Naive thymus-derived CD4-positive, alpha-beta T cell (primary cell): ENCODE measurements around the gene MPO. TPM values are rescaled to one million over a fixed set of nuclear protein-coding genes. Genes with fewer than 3 reads are reported as not detected.

Source experiments
- ATAC-seq: fragments of 150-1000 bp; cut with Tn5 transposase; 2 replicates; pipeline ENCODE4 v1.10.0; 2021; ENCODE audit warnings: mild to moderate bottlenecking, moderate library complexity
- CTCF ChIA-PET: fragments of 350-600 bp; sonication (Branson Sonifier 250); formaldehyde crosslinking; loops from one replicate; lab custom pipeline; 2021; ENCODE audit warnings: antibody characterized with exemption; lab: Charles Lee
- POLR2A ChIA-PET: fragments of 350-600 bp; sonication (Branson Sonifier 250); formaldehyde crosslinking; loops from one replicate; lab custom pipeline; 2021; ENCODE audit warnings: antibody characterized with exemption, inconsistent platforms; lab: Charles Lee
- DNase-seq, 9 donors: peaks; one replicate each; pipeline versions ENCODE4 v3.0.0 to v3.0.0-alpha.2; 2020 to 2022; ENCODE audit warnings: mixed read lengths in 1 of 9
- H3K27ac ChIP-seq: one replicate; pipeline ENCODE4 v1.7.0; 2013; ENCODE audit warnings: mild to moderate bottlenecking, low read depth, low read length, moderate library complexity
- H3K27me3 ChIP-seq, 2 donors: one replicate each; pipeline ENCODE4 v1.7.0; 2013; ENCODE audit warnings: low read length in 2 of 2, mild to moderate bottlenecking in 2 of 2, moderate library complexity in 2 of 2; ENCODE audit not compliant: control insufficient read depth in 2 of 2, insufficient read depth in 2 of 2
- H3K36me3 ChIP-seq, 3 experiments: 1 replicate in 2 of 3; 2 replicates in 1 of 3; pipeline ENCODE4 v1.7.0; 2013; ENCODE audit warnings: low read length in 3 of 3, mild to moderate bottlenecking in 3 of 3, moderate library complexity in 1 of 3; ENCODE audit not compliant: insufficient read depth in 3 of 3, control insufficient read depth in 2 of 3
- H3K4me1 ChIP-seq, 2 donors: one replicate each; pipeline ENCODE4 v1.7.0; 2013; ENCODE audit warnings: low read length in 2 of 2, mild to moderate bottlenecking in 2 of 2, moderate library complexity in 1 of 2; ENCODE audit not compliant: control insufficient read depth in 2 of 2, insufficient read depth in 2 of 2
- H3K4me3 ChIP-seq: 2 replicates; pipeline ENCODE4 v1.7.0; 2013; ENCODE audit warnings: mild to moderate bottlenecking, low read length
- H3K9me3 ChIP-seq, 3 experiments: 1 replicate in 2 of 3; 2 replicates in 1 of 3; pipeline ENCODE4 v1.7.0; 2013; ENCODE audit warnings: low read length in 3 of 3; ENCODE audit not compliant: control insufficient read depth in 2 of 3
- H3K27ac Mint-ChIP-seq, 9 donors: one replicate each; pipeline ENCODE4 v1.8.0; 2020 to 2022; ENCODE audit warnings: mixed read lengths in 9 of 9, mild to moderate bottlenecking in 8 of 9, moderate library complexity in 5 of 9, inconsistent platforms in 2 of 9
- H3K27me3 Mint-ChIP-seq, 5 donors: one replicate each; pipeline ENCODE4 v1.8.0; 2021 to 2022; ENCODE audit warnings: mixed read lengths in 5 of 5, mild to moderate bottlenecking in 1 of 5
- H3K36me3 Mint-ChIP-seq, 5 donors: one replicate each; pipeline ENCODE4 v1.8.0; 2020 to 2022; ENCODE audit warnings: mixed read lengths in 5 of 5, mild to moderate bottlenecking in 3 of 5, inconsistent platforms in 1 of 5
- H3K4me1 Mint-ChIP-seq, 7 donors: one replicate each; pipeline ENCODE4 v1.8.0; 2020 to 2022; ENCODE audit warnings: mixed read lengths in 7 of 7, mild to moderate bottlenecking in 3 of 7, inconsistent platforms in 1 of 7
- H3K4me3 Mint-ChIP-seq, 10 donors: one replicate each; pipeline ENCODE4 v1.8.0; 2020 to 2022; ENCODE audit warnings: mild to moderate bottlenecking in 10 of 10, mixed read lengths in 10 of 10, moderate library complexity in 6 of 10, inconsistent platforms in 2 of 10
- H3K9me3 Mint-ChIP-seq, 11 donors: one replicate each; pipeline ENCODE4 v1.8.0; 2020 to 2022; ENCODE audit warnings: mixed read lengths in 11 of 11, mild to moderate bottlenecking in 4 of 11, inconsistent platforms in 1 of 11, moderate library complexity in 1 of 11
- intact Hi-C, 2 donors: fragments of 100-400 bp; cut with micrococcal nuclease; formaldehyde crosslinking; loops; one replicate each; pipeline ENCODE4 v1.15.1; 2023
- polyA plus RNA-seq, 2 donors: library from polyadenylated mRNA; unstranded; fragments of 300-500 nt; fragmentation: Illumina TruSeq; gene quantifications; one replicate each; pipeline ENCODE4 v1.2.3, GENCODE V29; 2021
- total RNA-seq, 6 experiments: library from RNA in 5 of 6; stranded (reverse) in 5 of 6; gene quantifications; 1 replicate in 5 of 6; 2 replicates in 1 of 6; pipeline ENCODE4 v1.2.3 and lab custom pipeline; 2021 to 2026

The MPO gene
- total and polyA plus RNA-seq, 7 experiments from 2014 or later = 0.32 to 7.3 TPM; not detected in 5

DNA sequence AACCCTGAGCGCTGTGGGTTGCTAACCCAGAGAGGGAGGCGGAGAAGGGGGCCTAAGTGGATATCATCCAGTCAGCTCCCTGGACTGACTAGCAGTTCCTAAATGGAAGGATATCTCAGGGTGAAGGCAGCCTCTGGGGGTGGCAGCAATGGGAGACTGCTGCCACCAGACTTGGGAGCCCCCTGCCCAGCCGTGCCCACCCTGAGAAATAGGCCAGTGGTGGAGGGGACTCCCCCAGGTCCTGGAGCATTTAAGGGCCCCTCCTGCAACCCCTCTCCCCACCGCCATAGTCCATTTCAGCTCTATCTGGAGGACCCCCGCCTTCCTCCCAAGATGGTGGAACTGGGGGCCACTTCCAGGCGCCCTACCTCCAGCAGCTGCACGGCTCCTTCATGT, 39.4 kb upstream of the MPO start:
- Histone ChIP-seq H3K9me3 (no peaks in the 10 kb centered on the region), H3K27me3 (no peaks in the 10 kb centered on the region), H3K36me3 (peaks cover 0 to 4% (median 0%) of the 10 kb centered on the region in 3 experiments), H3K4me3 (no peak overlapping the region), H3K4me1 (peaks cover 11 to 12% of the 10 kb centered on the region in 2 donors), H3K27ac (no peak overlapping the region)
- no peak overlapping the region for H3K4me3 Mint-ChIP-seq
- ATAC-seq (no peak), DNase-seq (peak in 1 of 9 donors; percentile 21)
- H3K36me3 Mint-ChIP-seq = peaks cover 0 to 15% (median 0%) of the 10 kb centered on the region in 5 donors
- ChIA-PET POLR2A (interaction anchor here (1.0 to 17.0 kb wide), 2 partner anchors 19 to 32 kb away, joined by 5 to 792 read pairs; partner anchors contain the start of gene SUPT4H1), CTCF (interaction anchor here (0.6 to 12.5 kb wide), 2 partner anchors 23 to 42 kb away, joined by 3 to 257 read pairs; no protein-coding TSS in a partner anchor)
- H3K9me3 Mint-ChIP-seq = no peaks in the 10 kb centered on the region
- H3K27ac Mint-ChIP-seq = peak overlapping the region in 2 of 9 donors; percentile 29 to 36
- intact Hi-C loops = no loop called here
- peaks cover 10 to 29% (median 16%) of the 10 kb centered on the region in 7 donors for H3K4me1 Mint-ChIP-seq
- no peaks in the 10 kb centered on the region for H3K27me3 Mint-ChIP-seq

DNA sequence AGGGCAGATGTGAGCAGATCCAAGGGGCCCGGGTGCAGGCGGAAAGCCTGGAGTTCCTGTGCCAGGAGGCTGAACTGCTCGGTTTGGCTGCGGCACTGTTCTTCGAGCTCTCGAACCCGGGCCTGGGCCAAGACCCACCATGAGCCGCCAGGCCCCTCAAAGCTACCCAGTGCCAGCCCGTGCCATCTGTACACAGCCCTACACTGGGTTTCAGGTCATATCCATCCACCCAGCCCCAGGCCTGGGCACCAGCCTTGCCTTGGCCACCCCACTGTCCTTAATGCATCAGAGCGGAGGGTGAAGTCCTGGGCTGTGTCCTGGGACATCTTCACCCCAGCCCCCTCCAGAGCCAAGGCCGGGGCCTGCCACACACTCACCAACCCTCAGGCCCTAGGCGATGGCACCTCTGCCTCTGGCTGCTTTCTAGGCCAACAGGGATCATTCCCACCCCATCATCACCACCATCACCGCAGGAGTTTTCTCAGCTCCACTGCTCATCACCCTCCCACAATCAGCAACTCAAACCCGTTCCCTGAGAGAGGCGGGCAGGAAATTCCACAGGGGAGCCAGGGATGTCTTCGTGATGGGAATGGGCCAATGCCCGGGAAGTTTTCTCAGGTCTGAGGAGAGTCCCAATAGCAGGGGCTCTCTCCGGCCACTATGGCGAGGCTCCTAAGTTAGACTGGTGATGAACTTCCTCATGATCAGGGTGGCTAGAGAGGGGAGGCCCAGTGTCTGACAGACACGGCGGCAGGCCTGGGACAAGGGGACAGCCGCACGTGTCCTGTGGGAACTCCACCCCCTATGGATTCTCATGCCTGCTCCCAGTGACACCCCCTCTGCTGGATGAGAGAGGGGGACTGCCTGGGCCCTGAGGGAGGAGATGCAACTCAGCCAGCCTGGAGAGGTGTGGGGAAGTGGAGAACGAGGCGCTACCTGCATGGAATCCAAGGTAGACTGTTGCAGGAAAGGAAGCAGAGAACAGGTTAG, 38.7 kb upstream of the MPO start:
- peaks cover 11 to 12% of the 10 kb centered on the region in 2 donors for H3K4me1 ChIP-seq
- Mint-ChIP-seq H3K27me3 (no peaks in the 10 kb centered on the region), H3K4me3 (no peak overlapping the region), H3K9me3 (no peaks in the 10 kb centered on the region), H3K27ac (peak overlapping the region in 4 of 9 donors; percentile 17 to 86 (median 32)), H3K4me1 (peaks cover 10 to 27% (median 14%) of the 10 kb centered on the region in 7 donors), H3K36me3 (peaks cover 0 to 16% (median 0%) of the 10 kb centered on the region in 5 donors)
- H3K9me3 ChIP-seq = no peaks in the 10 kb centered on the region
- ChIA-PET CTCF (interaction anchor here (0.6 to 12.5 kb wide), 5 partner anchors 8 to 994 kb away, joined by 3 to 257 read pairs (median 31); partner anchors contain the start of genes RNF43 and TSPOAP1), POLR2A (interaction anchor here (1.0 to 17.0 kb wide), 3 partner anchors 7 to 33 kb away, joined by 5 to 792 read pairs (median 83); partner anchors contain the start of genes SUPT4H1 and TSPOAP1)
- no peak for ATAC-seq
- no peaks in the 10 kb centered on the region for H3K27me3 ChIP-seq
- no peak overlapping the region for H3K27ac ChIP-seq
- DNase-seq = peak in 1 of 9 donors; percentile 21
- no peak overlapping the region for H3K4me3 ChIP-seq
- intact Hi-C loops = no loop called here
- H3K36me3 ChIP-seq = peaks cover 0 to 4% (median 0%) of the 10 kb centered on the region in 3 experiments

DNA sequence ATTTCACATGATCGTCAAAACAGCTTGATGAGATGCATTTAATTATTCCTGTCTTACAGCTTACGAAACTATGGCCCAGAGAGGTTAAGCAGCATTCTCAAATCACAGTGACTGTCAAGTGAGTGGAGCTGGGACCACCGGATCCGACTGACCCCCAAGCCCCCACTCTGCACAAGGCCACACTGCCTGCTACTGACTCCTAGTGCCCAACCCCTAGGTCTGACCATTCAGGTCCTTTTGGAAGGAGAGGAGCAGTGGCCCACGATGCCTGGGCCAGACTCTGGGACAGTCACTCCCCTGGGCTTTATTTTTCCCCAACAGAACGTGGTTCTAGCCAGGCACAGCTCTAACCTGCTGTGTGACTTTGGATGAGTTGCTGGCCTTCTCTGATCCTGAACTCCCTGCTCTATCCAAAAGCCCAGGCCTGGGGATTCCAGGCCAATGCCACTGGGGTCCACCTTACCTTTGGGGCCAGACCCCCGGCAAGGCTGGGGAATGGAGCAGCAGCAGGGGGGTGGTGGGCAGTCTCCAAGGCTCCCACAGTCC, 38.0 kb upstream of the MPO start:
- ChIA-PET POLR2A (interaction anchor here (1.6 to 17.0 kb wide), 6 partner anchors 8 to 200 kb away, joined by 7 to 792 read pairs (median 30); partner anchors contain the start of genes HSF5, RNF43, SUPT4H1 and TSPOAP1), CTCF (interaction anchor here (0.6 to 12.5 kb wide), 8 partner anchors 9 to 994 kb away, joined by 3 to 257 read pairs (median 16); partner anchors contain the start of genes RNF43 and TSPOAP1)
- peaks cover 10 to 27% (median 14%) of the 10 kb centered on the region in 7 donors for H3K4me1 Mint-ChIP-seq
- Histone ChIP-seq H3K4me3 (no peak overlapping the region), H3K9me3 (no peaks in the 10 kb centered on the region), H3K36me3 (peaks cover 0 to 4% (median 0%) of the 10 kb centered on the region in 3 experiments), H3K4me1 (peaks cover 11 to 12% of the 10 kb centered on the region in 2 donors), H3K27ac (no peak overlapping the region), H3K27me3 (no peaks in the 10 kb centered on the region)
- peak overlapping the region in 3 of 9 donors; percentile 52 to 86 (median 56) for H3K27ac Mint-ChIP-seq
- no peaks in the 10 kb centered on the region for H3K27me3 Mint-ChIP-seq
- intact Hi-C loops = no loop called here
- peak in 1 of 9 donors; percentile 22 for DNase-seq
- peaks cover 0 to 16% (median 0%) of the 10 kb centered on the region in 5 donors for H3K36me3 Mint-ChIP-seq
- H3K9me3 Mint-ChIP-seq = no peaks in the 10 kb centered on the region
- no peak overlapping the region for H3K4me3 Mint-ChIP-seq
- ATAC-seq = no peak

DNA sequence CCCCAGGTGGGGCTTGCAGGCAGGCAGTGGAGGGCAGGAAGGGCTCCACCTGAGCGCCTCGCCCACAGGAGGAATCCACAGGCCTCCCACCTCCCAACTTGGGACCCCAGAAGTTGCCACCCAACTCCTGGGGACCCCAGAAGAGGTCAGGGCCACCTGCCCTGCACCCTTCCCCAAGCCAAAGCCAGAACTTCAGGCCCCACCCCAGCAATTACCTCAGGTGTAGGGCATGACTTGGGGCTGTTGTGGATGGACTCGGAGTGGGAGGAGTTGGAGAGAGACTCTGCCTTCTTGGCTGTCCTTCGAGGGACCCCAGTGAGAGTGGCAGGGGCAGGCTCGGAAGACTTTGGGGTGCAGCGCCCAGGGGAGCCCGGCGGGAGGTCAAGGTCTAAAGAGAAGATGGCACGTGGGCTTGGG, 37.3 kb upstream of the MPO start:
- ATAC-seq = no peak
- peak overlapping the region; percentile 47 for H3K27ac ChIP-seq
- no peaks in the 10 kb centered on the region for H3K9me3 ChIP-seq
- peak overlapping the region in 5 of 9 donors; percentile 52 to 89 (median 77) for H3K27ac Mint-ChIP-seq
- H3K4me3 ChIP-seq = no peak overlapping the region
- H3K9me3 Mint-ChIP-seq = no peaks in the 10 kb centered on the region
- H3K27me3 Mint-ChIP-seq = no peaks in the 10 kb centered on the region
- peaks cover 0 to 16% (median 0%) of the 10 kb centered on the region in 5 donors for H3K36me3 Mint-ChIP-seq
- peaks cover 11 to 12% of the 10 kb centered on the region in 2 donors for H3K4me1 ChIP-seq
- no peaks in the 10 kb centered on the region for H3K27me3 ChIP-seq
- POLR2A ChIA-PET = interaction anchor here (1.0 to 17.0 kb wide), 10 partner anchors 9 to 200 kb away, joined by 3 to 792 read pairs (median 7); partner anchors contain the start of genes HSF5, RNF43, SUPT4H1 and TSPOAP1
- CTCF ChIA-PET = interaction anchor here (0.6 to 12.5 kb wide), 25 partner anchors 8 to 688 kb away, joined by 3 to 257 read pairs (median 5); partner anchors contain the start of genes HSF5, RNF43, SUPT4H1 and TSPOAP1
- no peak overlapping the region for H3K4me3 Mint-ChIP-seq
- intact Hi-C loops = no loop called here
- peaks cover 0 to 4% (median 0%) of the 10 kb centered on the region in 3 experiments for H3K36me3 ChIP-seq
- peak in 3 of 9 donors; percentile 5 to 33 (median 5) for DNase-seq
- H3K4me1 Mint-ChIP-seq = peaks cover 10 to 27% (median 14%) of the 10 kb centered on the region in 7 donors

DNA sequence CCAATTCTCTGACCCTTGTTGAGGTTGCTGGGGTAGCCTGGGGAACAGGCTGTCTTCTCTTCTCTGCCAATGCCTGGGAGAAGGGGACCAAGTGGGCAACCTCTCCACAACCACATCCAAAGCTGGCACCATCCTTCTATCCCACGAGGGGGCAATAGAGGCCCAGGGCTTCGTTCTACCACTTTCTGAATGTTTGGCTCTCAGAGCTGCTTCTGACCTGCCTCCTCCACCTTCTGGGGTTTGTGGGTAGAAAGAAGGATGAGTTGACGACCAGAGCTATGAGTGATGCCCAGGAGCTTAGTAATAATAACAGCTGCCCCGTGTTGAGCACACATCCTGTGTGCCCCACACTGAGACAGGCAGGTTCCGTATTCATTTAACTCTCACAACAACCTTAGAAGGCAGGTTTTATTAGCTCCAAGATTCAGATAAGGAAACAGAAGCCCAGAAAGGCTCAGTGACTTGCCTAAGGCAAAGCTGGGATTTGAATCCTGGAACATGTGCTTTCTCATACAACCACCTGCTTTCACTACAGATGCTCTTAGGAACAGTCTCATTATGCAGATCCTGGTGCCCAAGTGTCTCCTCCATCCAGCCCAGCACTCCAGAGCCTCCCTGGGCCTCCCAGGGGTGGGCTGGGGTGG, 36.8 kb upstream of the MPO start:
- ChIA-PET POLR2A (interaction anchor here (0.8 to 17.0 kb wide), 14 partner anchors 9 to 201 kb away, joined by 3 to 792 read pairs (median 6); partner anchors contain the start of genes HSF5, RNF43, SUPT4H1 and TSPOAP1), CTCF (interaction anchor here (0.6 to 12.5 kb wide), 28 partner anchors 9 to 960 kb away, joined by 3 to 257 read pairs (median 4); partner anchors contain the start of genes HSF5, RNF43, SUPT4H1 and TSPOAP1)

More for the DNA sequence above, 36.8 kb upstream of the MPO start:
- intact Hi-C loops = loop anchor here (1.0 to 2.0 kb wide), 8 partner anchors 11 to 201 kb away; partner anchors contain the start of genes RNF43 (in 2 of the 2), SUPT4H1 (in 1 of the 2) and TSPOAP1 (in 1 of the 2)
- Mint-ChIP-seq H3K27ac (peak overlapping the region; percentile 58 to 94 (median 84)), H3K36me3 (peaks cover 0 to 18% (median 0%) of the 10 kb centered on the region in 5 donors), H3K4me3 (peak overlapping the region in 4 of 10 donors; percentile 4 to 58 (median 28)), H3K27me3 (no peaks in the 10 kb centered on the region), H3K9me3 (no peaks in the 10 kb centered on the region), H3K4me1 (peaks cover 10 to 26% (median 13%) of the 10 kb centered on the region in 7 donors)
- Histone ChIP-seq H3K36me3 (peaks cover 0 to 4% (median 0%) of the 10 kb centered on the region in 3 experiments), H3K9me3 (no peaks in the 10 kb centered on the region), H3K27me3 (no peaks in the 10 kb centered on the region), H3K4me1 (peaks cover 11 to 12% of the 10 kb centered on the region in 2 donors), H3K27ac (peak overlapping the region; percentile 47), H3K4me3 (no peak overlapping the region)
- DNase-seq (peak; percentile 44 to 83 (median 77)), ATAC-seq (peak; percentile 95)
